ENCODE results near the gene ZNF546.

Gene ZNF546

DNA sequence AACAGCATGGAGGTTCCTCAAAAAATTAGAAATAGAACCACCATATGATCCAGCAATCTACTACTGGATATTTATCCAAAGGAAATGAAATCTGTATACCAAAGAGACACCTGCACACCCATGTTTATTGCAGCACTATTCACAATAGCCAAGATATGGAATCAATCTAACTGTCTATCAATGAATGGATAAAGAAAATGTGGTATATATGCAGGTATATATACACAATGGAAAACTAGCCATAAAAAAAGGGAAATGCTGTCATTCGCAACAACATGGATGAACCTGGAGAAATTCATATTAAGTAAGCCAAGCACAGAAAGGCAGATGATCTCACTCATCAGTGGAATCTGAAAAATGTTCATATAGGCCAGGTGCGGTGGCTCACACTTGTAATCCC lies 56.6 kb downstream of the ZNF546 start:
- TF ChIP-seq, protein P1, sequence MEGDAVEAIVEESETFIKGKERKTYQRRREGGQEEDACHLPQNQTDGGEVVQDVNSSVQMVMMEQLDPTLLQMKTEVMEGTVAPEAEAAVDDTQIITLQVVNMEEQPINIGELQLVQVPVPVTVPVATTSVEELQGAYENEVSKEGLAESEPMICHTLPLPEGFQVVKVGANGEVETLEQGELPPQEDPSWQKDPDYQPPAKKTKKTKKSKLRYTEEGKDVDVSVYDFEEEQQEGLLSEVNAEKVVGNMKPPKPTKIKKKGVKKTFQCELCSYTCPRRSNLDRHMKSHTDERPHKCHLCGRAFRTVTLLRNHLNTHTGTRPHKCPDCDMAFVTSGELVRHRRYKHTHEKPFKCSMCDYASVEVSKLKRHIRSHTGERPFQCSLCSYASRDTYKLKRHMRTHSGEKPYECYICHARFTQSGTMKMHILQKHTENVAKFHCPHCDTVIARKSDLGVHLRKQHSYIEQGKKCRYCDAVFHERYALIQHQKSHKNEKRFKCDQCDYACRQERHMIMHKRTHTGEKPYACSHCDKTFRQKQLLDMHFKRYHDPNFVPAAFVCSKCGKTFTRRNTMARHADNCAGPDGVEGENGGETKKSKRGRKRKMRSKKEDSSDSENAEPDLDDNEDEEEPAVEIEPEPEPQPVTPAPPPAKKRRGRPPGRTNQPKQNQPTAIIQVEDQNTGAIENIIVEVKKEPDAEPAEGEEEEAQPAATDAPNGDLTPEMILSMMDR (IDR thresholded peaks at IDR 0.05) = no peak

- TF ChIP-seq, protein P1 (IDR thresholded peaks at IDR 0.05) = no peak
Measured at GRCh38 chr19:40054632-40055031, 57.8 kb downstream of the ZNF546 start.

GRCh38 chr19:40055049-40055448 lies 58.2 kb downstream of the ZNF546 start:
- TF ChIP-seq, protein P1 (IDR thresholded peaks at IDR 0.05) = no peak

DNA sequence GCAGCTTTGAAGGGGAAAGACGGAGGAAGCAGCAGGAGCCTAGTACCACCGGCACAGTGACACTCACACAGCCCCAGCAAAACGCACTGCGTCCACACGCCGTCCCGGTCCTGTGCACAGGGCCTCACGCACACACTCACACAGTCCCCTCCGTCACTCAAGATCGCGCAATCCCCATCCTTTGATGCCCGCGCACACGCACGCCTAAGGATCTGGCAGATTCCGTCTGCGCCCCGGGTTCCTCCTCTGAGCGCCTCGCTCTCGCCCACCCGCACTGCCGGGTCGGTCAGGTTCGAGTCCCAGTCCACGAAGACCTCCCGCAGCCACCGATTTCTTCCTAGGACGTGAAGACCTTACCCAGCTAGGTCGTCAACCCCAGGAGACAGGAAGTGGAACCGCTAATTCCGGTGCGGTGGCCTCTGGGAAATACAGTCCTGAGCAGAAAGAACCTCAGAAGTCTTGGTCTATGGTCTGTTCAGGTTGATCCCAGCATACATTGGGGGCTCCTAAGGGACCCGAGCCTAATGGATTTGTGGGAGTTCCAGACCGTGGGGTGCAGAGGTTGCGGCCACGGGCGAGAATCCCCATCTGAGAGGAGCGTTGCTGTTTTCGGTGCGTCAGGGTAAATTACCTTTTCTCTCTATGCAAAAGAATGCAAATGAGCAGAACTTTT lies 59.1 kb downstream of the ZNF546 start, which contains the start of gene ZNF780B:
TSS of gene ZNF780B (minus strand) at position 400 of the 673 bp plus-strand sequence. CDS start 5,899 bp downstream, outside the sequence.
- TF ChIP-seq, protein P1 (IDR thresholded peaks at IDR 0.05) = no peak

DNA sequence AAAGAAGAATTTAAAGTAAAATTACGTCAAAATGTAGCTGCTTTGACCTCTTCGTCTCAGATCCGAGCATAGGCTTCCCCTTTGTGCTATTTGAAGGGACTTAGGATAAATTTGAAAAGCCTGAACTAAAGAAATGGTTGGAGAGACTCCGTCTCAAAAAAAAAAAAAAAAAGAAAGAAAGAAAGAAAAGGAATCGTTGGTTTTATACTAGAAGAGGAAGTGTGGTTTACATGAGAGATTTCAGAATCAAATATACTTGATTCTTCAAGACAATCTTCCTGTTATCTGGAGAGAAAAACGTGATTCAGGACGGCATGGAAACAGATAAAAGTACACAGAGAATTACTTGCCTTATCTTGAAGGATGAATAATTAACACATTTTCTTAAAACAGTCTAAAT lies 59.6 kb downstream of the ZNF546 start:
- TF ChIP-seq, protein P1 (IDR thresholded peaks at IDR 0.05) = no peak

DNA sequence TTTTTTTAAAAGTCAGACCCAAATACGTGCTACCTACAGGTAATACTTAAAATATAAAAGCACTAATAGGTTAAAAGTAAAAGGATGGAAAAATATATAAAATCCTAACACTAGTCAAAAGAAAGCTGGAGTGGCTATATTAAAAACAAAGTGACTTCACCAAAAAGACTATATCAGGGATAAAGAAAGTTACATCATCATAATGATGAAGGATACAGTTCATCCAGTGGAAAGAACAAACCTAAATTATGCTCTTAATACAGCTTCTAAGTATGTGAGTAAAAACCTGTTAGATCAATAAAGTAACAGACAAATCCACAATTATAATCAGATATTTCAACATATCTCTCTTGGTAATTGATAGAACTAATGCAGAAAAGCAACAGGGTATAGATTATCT lies 60.3 kb downstream of the ZNF546 start:
- TF ChIP-seq, protein P1 (IDR thresholded peaks at IDR 0.05) = no peak

DNA sequence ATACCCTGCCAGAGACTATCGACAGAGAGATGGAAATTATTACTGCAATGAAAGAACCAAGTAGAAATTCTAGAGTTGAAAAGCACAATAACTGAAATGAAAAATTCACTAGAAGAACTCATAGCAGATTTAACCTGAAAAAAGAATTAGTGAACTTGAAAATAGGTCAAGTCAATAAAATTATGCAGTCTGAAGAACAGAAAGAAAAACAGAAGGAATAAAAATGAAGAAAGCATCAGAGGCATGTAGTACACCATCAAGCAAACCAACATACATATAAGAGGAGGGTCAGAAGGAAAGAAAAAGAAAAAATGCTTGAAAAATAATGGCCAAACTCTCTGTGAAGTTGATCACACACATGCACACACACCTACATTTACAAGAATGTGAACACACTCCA lies 62.8 kb downstream of the ZNF546 start:
- TF ChIP-seq, protein P1 (IDR thresholded peaks at IDR 0.05) = no peak

DNA sequence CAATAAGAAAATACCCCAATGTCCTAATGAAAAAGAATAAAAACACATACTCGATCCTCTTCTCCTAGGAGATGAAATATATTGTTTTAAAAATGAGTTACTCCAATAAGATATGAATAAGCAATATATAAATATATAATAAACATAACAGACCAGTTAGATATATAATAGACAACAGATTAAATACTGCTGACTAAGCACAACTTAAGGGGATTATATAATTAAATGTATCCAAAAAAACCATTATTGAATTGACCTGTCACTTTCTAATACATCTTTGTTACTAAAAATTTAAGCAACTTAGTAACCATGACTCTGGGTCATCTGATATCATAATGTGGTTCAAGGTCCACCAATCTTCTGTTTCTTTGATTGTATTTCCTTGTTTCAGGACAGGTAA lies 73.2 kb downstream of the ZNF546 start:
- TF ChIP-seq, protein P1 (IDR thresholded peaks at IDR 0.05) = no peak
